Neutrophil (primary cell): Measurements from ENCODE around the gene KIF4B.

Source experiments
- H3K27ac ChIP-seq: fragments of 200-600 bp; sonication (generic); 2 replicates; pipeline ENCODE4 v1.5.1; 2016; ENCODE audit warnings: mild to moderate bottlenecking, moderate library complexity
- H3K27me3 ChIP-seq: fragments of 200-600 bp; sonication (generic); 2 replicates; pipeline ENCODE4 v1.6.0; 2016; ENCODE audit warnings: mild to moderate bottlenecking
- H3K36me3 ChIP-seq: fragments of 200-600 bp; sonication (generic); 2 replicates; pipeline ENCODE4 v1.5.1; 2017
- H3K4me1 ChIP-seq, 2 experiments: fragments of 200-600 bp in 1 of 2; sonication (generic) in 1 of 2; 1 replicate in 1 of 2; 2 replicates in 1 of 2; pipeline versions ENCODE4 v1.5.1 to v1.6.1; 2013 to 2016; ENCODE audit warnings: low read depth in 1 of 2, low read length in 1 of 2, mild to moderate bottlenecking in 1 of 2, moderate library complexity in 1 of 2; ENCODE audit not compliant: control insufficient read depth in 1 of 2, insufficient read depth in 1 of 2
- H3K4me3 ChIP-seq, 2 experiments: fragments of 200-600 bp in 1 of 2; sonication (generic) in 1 of 2; 1 replicate in 1 of 2; 2 replicates in 1 of 2; pipeline ENCODE4 v1.5.1; 2013 to 2016; ENCODE audit warnings: low read depth in 1 of 2, low read length in 1 of 2, mild to moderate bottlenecking in 1 of 2, moderate library complexity in 1 of 2
- H3K9me3 ChIP-seq: fragments of 200-600 bp; sonication (generic); 2 replicates; pipeline ENCODE4 v1.5.1; 2016
- CTCF ChIP-seq: fragments of 200-600 bp; sonication (generic); IDR thresholded peaks from 2 replicates; pipeline ENCODE4 v1.5.1; 2016; ENCODE audit warnings: antibody characterized with exemption

KIF4B gene

GRCh38 chr5:155015239-155015638 is 1.7 kb downstream of the KIF4B start:
- no peak overlapping the region for H3K4me3 ChIP-seq
- H3K4me1 ChIP-seq = no peaks in the 10 kb centered on the region
- no peaks in the 10 kb centered on the region for H3K36me3 ChIP-seq
- no peaks in the 10 kb centered on the region for H3K27me3 ChIP-seq
- no peak for TF ChIP-seq CTCF
- H3K27ac ChIP-seq = no peak overlapping the region
- H3K9me3 ChIP-seq = no peaks in the 10 kb centered on the region

- TF ChIP-seq CTCF = no peak
- Histone ChIP-seq H3K4me1 (no peaks in the 10 kb centered on the region), H3K9me3 (no peaks in the 10 kb centered on the region), H3K36me3 (no peaks in the 10 kb centered on the region), H3K27ac (no peak overlapping the region), H3K4me3 (no peak overlapping the region), H3K27me3 (no peaks in the 10 kb centered on the region)
Observed at GRCh38 chr5:155017610-155018009, 4.1 kb downstream of the KIF4B start.

- no peak overlapping the region for H3K4me3 ChIP-seq
- no peak for TF ChIP-seq CTCF
- H3K27ac ChIP-seq = no peak overlapping the region
- H3K9me3 ChIP-seq = no peaks in the 10 kb centered on the region
- no peaks in the 10 kb centered on the region for H3K27me3 ChIP-seq
- H3K4me1 ChIP-seq = no peaks in the 10 kb centered on the region
- H3K36me3 ChIP-seq = no peaks in the 10 kb centered on the region
Observed at GRCh38 chr5:155019601-155020226, 6.2 kb downstream of the KIF4B start.

- no peaks in the 10 kb centered on the region for H3K27me3 ChIP-seq
- no peaks in the 10 kb centered on the region for H3K4me1 ChIP-seq
- no peak overlapping the region for H3K27ac ChIP-seq
- H3K36me3 ChIP-seq = no peaks in the 10 kb centered on the region
- no peak overlapping the region for H3K4me3 ChIP-seq
- no peak for TF ChIP-seq CTCF
- no peaks in the 10 kb centered on the region for H3K9me3 ChIP-seq
Observed at GRCh38 chr5:155021842-155022241, 8.3 kb downstream of the KIF4B start.

GRCh38 chr5:155023320-155023719 is 9.8 kb downstream of the KIF4B start:
- H3K4me3 ChIP-seq = no peak overlapping the region
- no peaks in the 10 kb centered on the region for H3K36me3 ChIP-seq
- no peaks in the 10 kb centered on the region for H3K4me1 ChIP-seq
- H3K27ac ChIP-seq = no peak overlapping the region
- no peaks in the 10 kb centered on the region for H3K9me3 ChIP-seq
- no peaks in the 10 kb centered on the region for H3K27me3 ChIP-seq
- no peak for TF ChIP-seq CTCF

- Histone ChIP-seq H3K27ac (no peak overlapping the region), H3K9me3 (no peaks in the 10 kb centered on the region), H3K4me3 (no peak overlapping the region), H3K4me1 (no peaks in the 10 kb centered on the region), H3K27me3 (no peaks in the 10 kb centered on the region), H3K36me3 (no peaks in the 10 kb centered on the region)
- no peak for TF ChIP-seq CTCF
Observed at GRCh38 chr5:155024015-155024414, 10.5 kb downstream of the KIF4B start.
